IMR-90 (cell line): ENCODE data around the gene ATP2B2. TPM values are rescaled to one million over a fixed set of nuclear protein-coding genes. Genes with fewer than 3 reads are reported as not detected.

Experiments used
- ATAC-seq: fragments of 200-7000 bp; cut with Tn5 transposase; 2 replicates; pipeline ENCODE4 v1.9.1; 2020; ENCODE audit warnings: low read depth, mild to moderate bottlenecking, moderate library complexity
- BruUV-seq: library from RNA; stranded (reverse); fragments of 400-500 nt; replicated peaks from 2 replicates; lab custom pipeline; 2021; lab: Mats Ljungman, UMichigan
- CTCF ChIA-PET: fragments of 300-600 bp; formaldehyde crosslinking; extraction: SDS; loops from one replicate; lab custom pipeline; 2021; ENCODE audit warnings: antibody characterized with exemption; lab: Yijun Ruan, JAX
- POLR2A ChIA-PET: fragments of 300-600 bp; sonication (Branson Sonifier 250); formaldehyde crosslinking; loops from one replicate; lab custom pipeline; 2022; ENCODE audit warnings: antibody characterized with exemption; ENCODE audit not compliant: unreplicated experiment; lab: Charles Lee
- DNase-seq: peaks from one replicate; pipeline ENCODE4 v3.0.0; 2013
- H2AFZ ChIP-seq: replicated peaks from 2 replicates; pipeline ENCODE3; 2013; ENCODE audit warnings: low read length, mild to moderate bottlenecking; ENCODE audit not compliant: poor library complexity
- H2AK5ac ChIP-seq: 2 replicates; pipeline ENCODE4 v1.6.1; 2013; ENCODE audit warnings: low read depth, low read length, inconsistent platforms
- H2AK9ac ChIP-seq: replicated peaks from 2 replicates; pipeline ENCODE3; 2013; ENCODE audit warnings: mild to moderate bottlenecking, low read depth, low read length, moderate library complexity; ENCODE audit not compliant: poor library complexity
- H2BK120ac ChIP-seq: 2 replicates; pipeline ENCODE4 v1.6.1; 2013; ENCODE audit warnings: low read depth, low read length, inconsistent platforms
- H2BK15ac ChIP-seq: 3 replicates; pipeline ENCODE4 v1.6.1; 2013; ENCODE audit warnings: low read depth, low read length, inconsistent platforms
- H2BK20ac ChIP-seq: 2 replicates; pipeline ENCODE4 v1.6.1; 2013; ENCODE audit warnings: low read depth, mild to moderate bottlenecking, inconsistent platforms, low read length, moderate library complexity
- H2BK5ac ChIP-seq: 2 replicates; pipeline ENCODE4 v1.6.1; 2013; ENCODE audit warnings: mild to moderate bottlenecking, low read depth, low read length, inconsistent platforms; ENCODE audit not compliant: poor library complexity, severe bottlenecking
- H3K14ac ChIP-seq: replicated peaks from 2 replicates; pipeline ENCODE4 v1.6.1; 2013; ENCODE audit warnings: low read depth, low read length, inconsistent platforms
- H3K18ac ChIP-seq: 2 replicates; pipeline ENCODE4 v1.6.1; 2013; ENCODE audit warnings: low read depth, low read length, control low read depth
- H3K23ac ChIP-seq: 2 replicates; pipeline ENCODE4 v1.6.1; 2013; ENCODE audit warnings: low read depth, low read length, inconsistent platforms
- H3K27ac ChIP-seq: 2 replicates; pipeline ENCODE4 v1.5.1; 2013; ENCODE audit warnings: mild to moderate bottlenecking, control low read depth, low read length; ENCODE audit not compliant: insufficient read depth
- H3K27me3 ChIP-seq: 2 replicates; pipeline ENCODE4 v1.6.1; 2013; ENCODE audit warnings: low read length; ENCODE audit not compliant: control insufficient read depth, insufficient read depth
- H3K36me3 ChIP-seq: 2 replicates; pipeline ENCODE4 v1.6.1; 2013; ENCODE audit warnings: low read length, mixed read lengths; ENCODE audit not compliant: control insufficient read depth, insufficient read depth
- H3K4ac ChIP-seq: 2 replicates; pipeline ENCODE4 v1.6.1; 2013; ENCODE audit warnings: low read depth, low read length, inconsistent platforms
- H3K4me1 ChIP-seq: 2 replicates; pipeline ENCODE4 v1.6.1; 2013; ENCODE audit warnings: low read length, mixed read lengths; ENCODE audit not compliant: control insufficient read depth, insufficient read depth
- H3K4me2 ChIP-seq: 2 replicates; pipeline ENCODE4 v1.6.1; 2013; ENCODE audit warnings: low read depth, mild to moderate bottlenecking, control low read depth, low read length, moderate library complexity
- H3K4me3 ChIP-seq: 2 replicates; pipeline ENCODE4 v1.5.1; 2013; ENCODE audit warnings: low read depth, mild to moderate bottlenecking, control low read depth, low read length, moderate library complexity; ENCODE audit not compliant: insufficient read depth
- H3K56ac ChIP-seq: 2 replicates; pipeline ENCODE4 v1.6.1; 2013; ENCODE audit warnings: low read length, inconsistent platforms; ENCODE audit not compliant: insufficient read depth; ENCODE audit errors: extremely low read depth
- H3K79me1 ChIP-seq, 2 experiments: 2 replicates each; pipeline ENCODE4 v1.6.1; 2013; ENCODE audit warnings: low read length in 2 of 2, inconsistent platforms in 1 of 2, low read depth in 1 of 2
- H3K9ac ChIP-seq: 2 replicates; pipeline ENCODE4 v1.6.1; 2013; ENCODE audit warnings: low read depth, low read length, control low read depth
- H3K9me1 ChIP-seq: 2 replicates; pipeline ENCODE4 v1.6.1; 2013; ENCODE audit warnings: low read length, inconsistent platforms; ENCODE audit not compliant: insufficient read depth
- H3K9me3 ChIP-seq: 2 replicates; pipeline ENCODE4 v1.6.1; 2013; ENCODE audit warnings: low read length; ENCODE audit not compliant: control insufficient read depth, insufficient read depth
- H4K20me1 ChIP-seq: 2 replicates; pipeline ENCODE4 v1.6.1; 2013; ENCODE audit warnings: low read length, inconsistent platforms; ENCODE audit not compliant: insufficient read depth
- H4K5ac ChIP-seq: 2 replicates; pipeline ENCODE4 v1.6.1; 2013; ENCODE audit warnings: mild to moderate bottlenecking, low read depth, low read length, control low read depth
- H4K8ac ChIP-seq, 2 experiments: 2 replicates each; pipeline ENCODE4 v1.6.1; 2013; ENCODE audit warnings: low read depth in 2 of 2, low read length in 2 of 2, control low read depth in 1 of 2, inconsistent platforms in 1 of 2
- H4K91ac ChIP-seq: 2 replicates; pipeline ENCODE4 v1.6.1; 2013; ENCODE audit warnings: low read depth, low read length, inconsistent platforms; ENCODE audit not compliant: insufficient read depth
- CEBPB ChIP-seq: IDR thresholded peaks from 2 replicates; pipeline ENCODE4 v1.6.1; 2012; ENCODE audit warnings: low read depth, low read length, improper control_type of control experiment
- CHD1 ChIP-seq: IDR thresholded peaks from 2 replicates; pipeline ENCODE4 v1.6.1; 2012; ENCODE audit warnings: low read depth, low read length, improper control_type of control experiment
- MAFK ChIP-seq: IDR thresholded peaks from 2 replicates; pipeline ENCODE4 v1.6.1; 2012; ENCODE audit warnings: low read depth, low read length, improper control_type of control experiment
- MXI1 ChIP-seq: IDR thresholded peaks from 2 replicates; pipeline ENCODE4 v1.6.1; 2012; ENCODE audit warnings: low read depth, mild to moderate bottlenecking, low read length, moderate library complexity, borderline replicate concordance
- POLR2A ChIP-seq: IDR thresholded peaks from 2 replicates; pipeline ENCODE4 v1.6.1; 2012; ENCODE audit warnings: mild to moderate bottlenecking, low read depth, low read length
- RAD21 ChIP-seq: IDR thresholded peaks from 2 replicates; pipeline ENCODE4 v1.6.1; 2012; ENCODE audit warnings: low read length, improper control_type of control experiment
- RFX5 ChIP-seq: IDR thresholded peaks from 2 replicates; pipeline ENCODE4 v1.8.0; 2012; ENCODE audit warnings: low read depth, mild to moderate bottlenecking, low read length, moderate library complexity
- USF2 ChIP-seq: fragments of 150-350 bp; IDR thresholded peaks from 2 replicates; pipeline ENCODE4 v1.6.1; 2017; ENCODE audit warnings: mild to moderate bottlenecking, antibody characterized with exemption, low read length, low read depth
- WGBS, 2 experiments: methylation state at CpG; one replicate each; pipeline versions ENCODE4 v1.1.5 to v1.1.7; 2013; ENCODE audit warnings: missing lambda C conversion rate in 2 of 2; ENCODE audit not compliant: insufficient read length in 1 of 2; ENCODE audit errors: extremely low coverage in 2 of 2; 5-methylcytosine and 5-hydroxymethylcytosine counted together
- dilution Hi-C: fragments of 300-500 bp; cut with HindIII; formaldehyde crosslinking; loops from one replicate; pipeline ENCODE4 v1.14.3; 2018; ENCODE audit warnings: low sequenced_read_pairs; ENCODE audit not compliant: unreplicated experiment
- in situ Hi-C: fragments of 300-500 bp; cut with MboI; formaldehyde crosslinking; loops from 3 replicates; pipeline ENCODE4 v1.14.3; 2019; ENCODE audit warnings: low sequenced_read_pairs, inconsistent platforms, mixed read lengths
- intact Hi-C: fragments of 100-400 bp; cut with micrococcal nuclease; formaldehyde crosslinking; loops from 2 replicates; pipeline ENCODE4 v1.10.0; 2022
- polyA plus RNA-seq, 3 experiments: library from polyadenylated mRNA; depleted of rRNA; stranded (reverse); fragments of >200 nt; gene quantifications; 2 replicates each; pipeline ENCODE4 v1.2.3, GENCODE V29; 2012; ENCODE audit warnings: low replicate concordance in 1 of 3
- total RNA-seq: library from RNA; depleted of rRNA; stranded (reverse); fragments of >200 nt; gene quantifications from 2 replicates; pipeline ENCODE4 v1.2.3, GENCODE V29; 2012

The ATP2B2 gene
- total and polyA plus RNA-seq, 2 of the 4 experiments (the other 2 are of a cell fraction), result under 0.01 to 0.02 TPM

GRCh38 chr3:10524799-10525301 lies 19.5 kb upstream of the ATP2B2 start:
- H3K23ac ChIP-seq, result no peak overlapping the region
- H2BK5ac ChIP-seq, result no peak overlapping the region
- WGBS, 2 experiments, result no CpG with 5 or more reads among the region's 3 CpGs
- peaks cover 30% of the 10 kb centered on the region for H3K27me3 ChIP-seq
- H4K91ac ChIP-seq, result no peak overlapping the region
- dilution Hi-C loops, result no loop called here
- no peak overlapping the region for H3K27ac ChIP-seq
- no peak overlapping the region for H3K18ac ChIP-seq
- no peak overlapping the region for H2BK120ac ChIP-seq
- no peak overlapping the region for H3K4ac ChIP-seq
- TF ChIP-seq RAD21 (no peak), RFX5 (no peak), CEBPB (no peak), MAFK (no peak), USF2 (no peak), POLR2A (no peak), MXI1 (no peak), CHD1 (no peak)
- no peak overlapping the region for H2AK5ac ChIP-seq
- ChIA-PET CTCF (no interaction called here), POLR2A (no interaction called here)
- no peaks in the 10 kb centered on the region for H3K36me3 ChIP-seq
- no peak overlapping the region for H2BK20ac ChIP-seq
- no peak overlapping the region for H3K4me3 ChIP-seq
- no peaks in the 10 kb centered on the region for H3K9me3 ChIP-seq
- H3K79me1 ChIP-seq, result no peaks in the 10 kb centered on the region
- H2AK9ac ChIP-seq, result no peak overlapping the region
- DNase-seq (no peak), ATAC-seq (no peak)
- H3K9me1 ChIP-seq, result no peaks in the 10 kb centered on the region
- H3K14ac ChIP-seq, result no peak overlapping the region
- no peak overlapping the region for H3K4me2 ChIP-seq
- no peak overlapping the region for H2BK15ac ChIP-seq
- no peak overlapping the region for H4K5ac ChIP-seq
- no TSS peak for BruUV-seq
- in situ Hi-C loops, result no loop called here
- H3K56ac ChIP-seq, result no peak overlapping the region
- H4K8ac ChIP-seq, result no peak overlapping the region
- no peaks in the 10 kb centered on the region for H4K20me1 ChIP-seq
- intact Hi-C loops, result no loop called here
- H2AFZ ChIP-seq, result no peak overlapping the region
- H3K9ac ChIP-seq, result no peak overlapping the region
- no peaks in the 10 kb centered on the region for H3K4me1 ChIP-seq
